Measurements from ENCODE around the gene KIRREL3. TPM values are rescaled to one million over a fixed set of nuclear protein-coding genes. Genes with fewer than 3 reads are reported as not detected.

The KIRREL3 gene
- total and polyA plus RNA-seq, 9 of the 15 experiments (the other 6 are each of a cell fraction or from before 2014, with no cell fraction given): 0.04 to 0.10 TPM; not detected in 7

DNA sequence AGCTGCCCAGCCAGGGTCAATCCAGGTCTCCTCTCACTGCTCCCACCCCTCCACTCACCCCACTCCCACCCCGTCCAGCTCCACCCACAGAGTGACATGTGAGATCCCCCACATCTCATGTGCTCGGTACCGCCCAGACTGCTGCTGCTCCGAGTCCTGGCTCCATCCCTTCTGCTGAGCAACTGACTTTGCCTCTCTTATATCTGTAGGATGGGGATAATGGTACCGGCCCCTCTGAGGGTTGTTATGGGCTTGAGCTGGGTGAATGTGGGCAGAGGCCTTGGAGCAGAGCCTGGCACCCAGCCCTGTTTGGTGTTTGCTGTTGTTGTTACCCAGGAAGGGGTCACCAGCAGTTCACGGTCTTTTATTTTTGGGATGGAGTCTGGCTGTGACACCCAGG is 568.0 kb downstream of the KIRREL3 start:
- intact Hi-C loops (cut with micrococcal nuclease): no loop called here
- ATAC-seq: no peak
- no TSS peak for BruUV-seq (replicated peaks)
- H4K20me1 ChIP-seq (replicated peaks; ENCODE audit: control insufficient read depth, insufficient read depth, low read length): peaks cover 8% of the 10 kb centered on the region
- no peak for TF ChIP-seq ZNF197 (CRISPR knock-in tag; IDR thresholded peaks at IDR 0.05; ENCODE audit: low read depth)
- no peak for TF ChIP-seq ZNF586 (CRISPR knock-in tag; conservative IDR thresholded peaks at IDR 0.05)
- TF ChIP-seq ZNF133 (CRISPR knock-in tag; IDR thresholded peaks at IDR 0.05): no peak
- no peak for TF ChIP-seq RBM22 (IDR thresholded peaks at IDR 0.05; ENCODE audit: low read depth, low read length, poor library complexity, severe bottlenecking)
- no peak overlapping the region for H3K27ac ChIP-seq (ENCODE audit: extremely low read depth, low read depth, low read length)
- POLR2A ChIA-PET: interaction anchor here (0.6 to 1.1 kb wide), 2 partner anchors 10 to 69 kb away, joined by 3 to 5 read pairs; no protein-coding TSS in a partner anchor
- CTCF ChIA-PET (ENCODE audit: low intra/inter-chr PET ratio): interaction anchor here (0.6 kb wide), 1 partner anchor 164 kb away, joined by 3 read pairs; no protein-coding TSS in a partner anchor
- DNase-seq (ENCODE audit: extremely low read depth in 1 of 4, low spot score in 3 of 4): no peak
- FAIRE-seq: no peak
- in situ Hi-C loops (cut with MboI): no loop called here
- no peaks in the 10 kb centered on the region for H3K36me3 ChIP-seq (ENCODE audit: control insufficient read depth, insufficient read depth, low read length)
- no peak overlapping the region for H3K4me2 ChIP-seq (ENCODE audit: insufficient read depth, low read length)
- H3K27me3 ChIP-seq (ENCODE audit: control insufficient read depth in 2 of 2, insufficient read depth in 2 of 2, low read length in 2 of 2): peaks cover 3 to 45% of the 10 kb centered on the region in 2 experiments
- H3K9me3 ChIP-seq (replicated peaks; ENCODE audit: control insufficient read depth, insufficient read depth, low read depth, low read length): no peaks in the 10 kb centered on the region
- H3K9me1 ChIP-seq (ENCODE audit: control insufficient read depth, insufficient read depth, low read length): no peaks in the 10 kb centered on the region
- H3K4me1 ChIP-seq (replicated peaks in 1 of 2; ENCODE audit: control insufficient read depth in 2 of 2, insufficient read depth in 2 of 2, low read length in 2 of 2): peaks cover 0 to 17% of the 10 kb centered on the region in 2 experiments; a peak in 4 of 5 replicates
- H3K4me3 ChIP-seq: no peak overlapping the region
- H3K79me2 ChIP-seq (ENCODE audit: control insufficient read depth, insufficient read depth, low read length): no peaks in the 10 kb centered on the region
- 7% methylated on average over 6 of the region's 6 CpGs for WGBS (ENCODE audit: insufficient coverage, low coverage, missing lambda C conversion rate)
- no peak overlapping the region for H3K9ac ChIP-seq (ENCODE audit: insufficient read depth in 1 of 2, low read depth in 2 of 2, low read length in 2 of 2)
- H2AFZ ChIP-seq (ENCODE audit: low read depth, low read length): no peak overlapping the region

DNA sequence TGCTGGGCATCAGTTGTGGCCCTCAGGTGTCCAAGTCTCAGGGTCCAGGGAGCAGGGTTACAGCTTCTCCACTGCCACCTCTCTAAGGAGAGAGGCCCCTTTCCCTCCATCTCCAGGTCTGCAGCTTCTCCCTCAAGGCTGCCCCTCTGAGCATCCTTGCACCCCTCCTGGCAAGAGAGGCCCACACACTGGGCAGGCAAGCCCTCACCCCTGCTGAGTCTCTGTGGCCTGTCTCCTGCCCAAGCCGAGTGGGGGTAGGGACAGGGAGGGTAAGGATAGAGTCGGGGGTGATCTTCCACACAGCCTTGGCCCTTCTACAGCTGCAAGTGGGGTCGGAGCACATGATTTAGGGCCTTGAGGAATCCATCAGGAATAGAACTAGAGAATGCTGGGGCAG is 568.5 kb downstream of the KIRREL3 start:
- Histone ChIP-seq H3K4me1 (replicated peaks in 1 of 2; ENCODE audit: control insufficient read depth in 2 of 2, insufficient read depth in 2 of 2, low read length in 2 of 2) (peaks cover 0 to 17% of the 10 kb centered on the region in 2 experiments; a peak in 4 of 5 replicates), H3K4me3 (no peak overlapping the region), H3K4me2 (ENCODE audit: insufficient read depth, low read length) (no peak overlapping the region), H4K20me1 (replicated peaks; ENCODE audit: control insufficient read depth, insufficient read depth, low read length) (peaks cover 10% of the 10 kb centered on the region), H3K9me1 (ENCODE audit: control insufficient read depth, insufficient read depth, low read length) (no peaks in the 10 kb centered on the region), H3K9ac (ENCODE audit: insufficient read depth in 1 of 2, low read depth in 2 of 2, low read length in 2 of 2) (no peak overlapping the region), H3K27ac (ENCODE audit: extremely low read depth, low read depth, low read length) (no peak overlapping the region), H3K27me3 (ENCODE audit: control insufficient read depth in 2 of 2, insufficient read depth in 2 of 2, low read length in 2 of 2) (peaks cover 3 to 49% of the 10 kb centered on the region in 2 experiments), H3K9me3 (replicated peaks; ENCODE audit: control insufficient read depth, insufficient read depth, low read depth, low read length) (no peaks in the 10 kb centered on the region), H3K36me3 (ENCODE audit: control insufficient read depth, insufficient read depth, low read length) (no peaks in the 10 kb centered on the region), H3K79me2 (ENCODE audit: control insufficient read depth, insufficient read depth, low read length) (no peaks in the 10 kb centered on the region), H2AFZ (ENCODE audit: low read depth, low read length) (no peak overlapping the region)
- BruUV-seq (replicated peaks): no TSS peak
- POLR2A ChIA-PET: interaction anchor here (0.6 to 1.1 kb wide), 2 partner anchors 11 to 69 kb away, joined by 3 to 5 read pairs; no protein-coding TSS in a partner anchor
- CTCF ChIA-PET (ENCODE audit: low intra/inter-chr PET ratio): interaction anchor here (0.6 kb wide), 1 partner anchor 165 kb away, joined by 3 read pairs; no protein-coding TSS in a partner anchor
- no peak for ATAC-seq
- 17% methylated on average over 2 of the region's 3 CpGs for WGBS (ENCODE audit: insufficient coverage, low coverage, missing lambda C conversion rate)
- intact Hi-C loops (cut with micrococcal nuclease) (no loop called here), in situ Hi-C loops (cut with MboI) (no loop called here)
- no peak for FAIRE-seq
- DNase-seq (ENCODE audit: extremely low read depth in 1 of 4, low spot score in 3 of 4): no peak
- TF ChIP-seq TEAD2 (tag; IDR thresholded peaks at IDR 0.05): no peak
- TF ChIP-seq EWSR1 (IDR thresholded peaks at IDR 0.05; ENCODE audit: borderline replicate concordance, low read depth, partially characterized antibody): no peak
- TF ChIP-seq, protein P1, sequence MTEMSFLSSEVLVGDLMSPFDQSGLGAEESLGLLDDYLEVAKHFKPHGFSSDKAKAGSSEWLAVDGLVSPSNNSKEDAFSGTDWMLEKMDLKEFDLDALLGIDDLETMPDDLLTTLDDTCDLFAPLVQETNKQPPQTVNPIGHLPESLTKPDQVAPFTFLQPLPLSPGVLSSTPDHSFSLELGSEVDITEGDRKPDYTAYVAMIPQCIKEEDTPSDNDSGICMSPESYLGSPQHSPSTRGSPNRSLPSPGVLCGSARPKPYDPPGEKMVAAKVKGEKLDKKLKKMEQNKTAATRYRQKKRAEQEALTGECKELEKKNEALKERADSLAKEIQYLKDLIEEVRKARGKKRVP (CRISPR knock-in tag; IDR thresholded peaks at IDR 0.05): no peak
- TF ChIP-seq MAFK (IDR thresholded peaks at IDR 0.05; ENCODE audit: low read length): no peak
- TF ChIP-seq, protein P2, sequence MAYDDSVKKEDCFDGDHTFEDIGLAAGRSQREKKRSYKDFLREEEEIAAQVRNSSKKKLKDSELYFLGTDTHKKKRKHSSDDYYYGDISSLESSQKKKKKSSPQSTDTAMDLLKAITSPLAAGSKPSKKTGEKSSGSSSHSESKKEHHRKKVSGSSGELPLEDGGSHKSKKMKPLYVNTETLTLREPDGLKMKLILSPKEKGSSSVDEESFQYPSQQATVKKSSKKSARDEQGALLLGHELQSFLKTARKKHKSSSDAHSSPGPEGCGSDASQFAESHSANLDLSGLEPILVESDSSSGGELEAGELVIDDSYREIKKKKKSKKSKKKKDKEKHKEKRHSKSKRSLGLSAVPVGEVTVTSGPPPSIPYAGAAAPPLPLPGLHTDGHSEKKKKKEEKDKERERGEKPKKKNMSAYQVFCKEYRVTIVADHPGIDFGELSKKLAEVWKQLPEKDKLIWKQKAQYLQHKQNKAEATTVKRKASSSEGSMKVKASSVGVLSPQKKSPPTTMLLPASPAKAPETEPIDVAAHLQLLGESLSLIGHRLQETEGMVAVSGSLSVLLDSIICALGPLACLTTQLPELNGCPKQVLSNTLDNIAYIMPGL (CRISPR knock-in tag; IDR thresholded peaks at IDR 0.05): no peak
- TF ChIP-seq TAF15 (IDR thresholded peaks at IDR 0.05; ENCODE audit: low read depth, low read length): no peak
- no peak for TF ChIP-seq ERF (CRISPR knock-in tag; IDR thresholded peaks at IDR 0.05)
- TF ChIP-seq ZNF239 (CRISPR knock-in tag; IDR thresholded peaks at IDR 0.05): no peak
- TF ChIP-seq NRF1 (conservative IDR thresholded peaks at IDR 0.05 in 1 of 2, IDR thresholded peaks at IDR 0.05 in 1 of 2): no peak
- no peak for TF ChIP-seq ZNF75A (CRISPR knock-in tag; IDR thresholded peaks at IDR 0.05)
- no peak for TF ChIP-seq CXXC5 (CRISPR knock-in tag; IDR thresholded peaks at IDR 0.05)

All from K562 (cell line).